ENCODE results near the gene FKBP5. TPM values are rescaled to one million over a fixed set of nuclear protein-coding genes. Genes with fewer than 3 reads are reported as not detected.

The FKBP5 gene
- total RNA-seq, 1 donor from 2014 or later = 4.6 TPM

GRCh38 chr6:35640017-35640664, 48.6 kb downstream of the FKBP5 start:
- Histone ChIP-seq H3K36me3 (ENCODE audit: insufficient read depth, low read length) (no peaks in the 10 kb centered on the region), H2AFZ (ENCODE audit: low read depth, low read length) (no peak overlapping the region), H3K9me3 (ENCODE audit: insufficient read depth, low read depth, low read length) (no peaks in the 10 kb centered on the region), H3K79me2 (ENCODE audit: insufficient read depth, low read length) (no peaks in the 10 kb centered on the region), H3K4me3 (ENCODE audit: insufficient read depth, low read depth, low read length) (no peak overlapping the region), H4K20me1 (ENCODE audit: insufficient read depth, low read length) (no peaks in the 10 kb centered on the region), H3K4me2 (ENCODE audit: low read length) (no peak overlapping the region), H3K9ac (ENCODE audit: low read length) (no peak overlapping the region), H3K27me3 (ENCODE audit: insufficient read depth, low read length) (no peaks in the 10 kb centered on the region), H3K4me1 (ENCODE audit: insufficient read depth, low read length) (no peaks in the 10 kb centered on the region), H3K27ac (ENCODE audit: low read depth, low read length) (no peak overlapping the region)
- no peak for TF ChIP-seq EZH2 (IDR thresholded peaks at IDR 0.05; ENCODE audit: insufficient read depth, low read length)
- TF ChIP-seq CTCF (IDR thresholded peaks at IDR 0.05; ENCODE audit: insufficient read depth, low read depth, low read length) = no peak
- DNase-seq (ENCODE audit: low read depth) = peak; percentile 11
- Mint-ChIP-seq H3K27ac (ENCODE audit: unreplicated experiment) (no peak overlapping the region), H3K4me3 (ENCODE audit: unreplicated experiment) (no peak overlapping the region), H3K4me1 (ENCODE audit: low read depth, unreplicated experiment) (peaks cover 6% of the 10 kb centered on the region), H3K9me3 (ENCODE audit: unreplicated experiment) (no peaks in the 10 kb centered on the region), H3K36me3 (ENCODE audit: low read depth, unreplicated experiment) (no peaks in the 10 kb centered on the region), H3K27me3 (ENCODE audit: low read depth, unreplicated experiment) (no peaks in the 10 kb centered on the region)
- peak; percentile 9 for FAIRE-seq

- H3K4me3 Mint-ChIP-seq (ENCODE audit: unreplicated experiment) = no peak overlapping the region
- DNase-seq (ENCODE audit: low read depth) (no peak), FAIRE-seq (no peak)
- H3K4me2 ChIP-seq (ENCODE audit: low read length) = no peak overlapping the region
- H3K27me3 Mint-ChIP-seq (ENCODE audit: low read depth, unreplicated experiment) = no peaks in the 10 kb centered on the region
- peaks cover 10% of the 10 kb centered on the region for H3K4me1 Mint-ChIP-seq (ENCODE audit: low read depth, unreplicated experiment)
- no peak overlapping the region for H3K4me3 ChIP-seq (ENCODE audit: insufficient read depth, low read depth, low read length)
- no peaks in the 10 kb centered on the region for H3K4me1 ChIP-seq (ENCODE audit: insufficient read depth, low read length)
- H4K20me1 ChIP-seq (ENCODE audit: insufficient read depth, low read length) = no peaks in the 10 kb centered on the region
- no peak for TF ChIP-seq EZH2 (IDR thresholded peaks at IDR 0.05; ENCODE audit: insufficient read depth, low read length)
- no peak for TF ChIP-seq CTCF (IDR thresholded peaks at IDR 0.05; ENCODE audit: insufficient read depth, low read depth, low read length)
- H3K9ac ChIP-seq (ENCODE audit: low read length) = no peak overlapping the region
- H3K9me3 Mint-ChIP-seq (ENCODE audit: unreplicated experiment) = no peaks in the 10 kb centered on the region
- H3K9me3 ChIP-seq (ENCODE audit: insufficient read depth, low read depth, low read length) = no peaks in the 10 kb centered on the region
- H3K79me2 ChIP-seq (ENCODE audit: insufficient read depth, low read length) = no peaks in the 10 kb centered on the region
- no peak overlapping the region for H3K27ac Mint-ChIP-seq (ENCODE audit: unreplicated experiment)
- H3K27ac ChIP-seq (ENCODE audit: low read depth, low read length) = no peak overlapping the region
- H3K36me3 Mint-ChIP-seq (ENCODE audit: low read depth, unreplicated experiment) = no peaks in the 10 kb centered on the region
- no peaks in the 10 kb centered on the region for H3K27me3 ChIP-seq (ENCODE audit: insufficient read depth, low read length)
- H2AFZ ChIP-seq (ENCODE audit: low read depth, low read length) = no peak overlapping the region
- no peaks in the 10 kb centered on the region for H3K36me3 ChIP-seq (ENCODE audit: insufficient read depth, low read length)
These were observed 50.0 kb downstream of the FKBP5 start for GRCh38 chr6:35638679-35639078.

GRCh38 chr6:35637911-35638310, 50.8 kb downstream of the FKBP5 start:
- Histone ChIP-seq H3K4me1 (ENCODE audit: insufficient read depth, low read length) (no peaks in the 10 kb centered on the region), H3K9ac (ENCODE audit: low read length) (no peak overlapping the region), H3K4me3 (ENCODE audit: insufficient read depth, low read depth, low read length) (no peak overlapping the region), H3K27me3 (ENCODE audit: insufficient read depth, low read length) (no peaks in the 10 kb centered on the region), H2AFZ (ENCODE audit: low read depth, low read length) (no peak overlapping the region), H3K9me3 (ENCODE audit: insufficient read depth, low read depth, low read length) (no peaks in the 10 kb centered on the region), H4K20me1 (ENCODE audit: insufficient read depth, low read length) (no peaks in the 10 kb centered on the region), H3K36me3 (ENCODE audit: insufficient read depth, low read length) (no peaks in the 10 kb centered on the region), H3K27ac (ENCODE audit: low read depth, low read length) (no peak overlapping the region), H3K4me2 (ENCODE audit: low read length) (no peak overlapping the region), H3K79me2 (ENCODE audit: insufficient read depth, low read length) (no peaks in the 10 kb centered on the region)
- peaks cover 10% of the 10 kb centered on the region for H3K4me1 Mint-ChIP-seq (ENCODE audit: low read depth, unreplicated experiment)
- H3K9me3 Mint-ChIP-seq (ENCODE audit: unreplicated experiment) = no peaks in the 10 kb centered on the region
- no peak overlapping the region for H3K27ac Mint-ChIP-seq (ENCODE audit: unreplicated experiment)
- no peak overlapping the region for H3K4me3 Mint-ChIP-seq (ENCODE audit: unreplicated experiment)
- no peaks in the 10 kb centered on the region for H3K27me3 Mint-ChIP-seq (ENCODE audit: low read depth, unreplicated experiment)
- no peaks in the 10 kb centered on the region for H3K36me3 Mint-ChIP-seq (ENCODE audit: low read depth, unreplicated experiment)
- DNase-seq (ENCODE audit: low read depth) (no peak), FAIRE-seq (no peak)
- TF ChIP-seq CTCF (IDR thresholded peaks at IDR 0.05; ENCODE audit: insufficient read depth, low read depth, low read length) = no peak
- TF ChIP-seq EZH2 (IDR thresholded peaks at IDR 0.05; ENCODE audit: insufficient read depth, low read length) = no peak

Measured in astrocyte (in vitro differentiated cells and primary cell).